HG03095 (cell line): ENCODE results near the gene OR2B6.
"Not testable (repeated sequence)": the region's sequence is repeated elsewhere in the genome, so short reads cannot be mapped to it uniquely, and the experiment has no call there.

ENCODE experiments used
- ATAC-seq: cut with Tn5 transposase; IDR thresholded peaks from one replicate; pipeline ENCODE4 v1.9.1; 2021; ENCODE audit warnings: moderate library complexity; ENCODE audit not compliant: unreplicated experiment

Gene OR2B6

DNA sequence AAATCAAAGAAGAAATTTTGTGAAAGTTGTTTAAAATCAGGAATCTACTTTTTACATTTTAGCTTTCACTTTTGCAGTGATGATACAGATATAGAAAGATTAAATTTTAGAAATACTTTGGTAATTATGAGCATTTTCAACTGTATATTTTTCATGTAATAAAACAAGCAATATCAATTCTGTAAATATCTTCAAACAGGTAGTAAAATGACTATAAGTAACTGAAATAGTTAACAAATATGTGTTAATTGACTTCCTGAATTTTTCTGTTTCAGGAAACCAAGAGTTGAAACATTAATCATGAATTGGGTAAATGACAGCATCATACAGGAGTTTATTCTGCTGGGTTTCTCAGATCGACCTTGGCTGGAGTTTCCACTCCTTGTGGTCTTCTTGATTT, at the start of gene OR2B6:
Gene OR2B6 (plus strand): TSS at position 301 of the 400 bp plus-strand sequence. CDS start 0 bp downstream, at position 301.
- no peak for ATAC-seq

DNA sequence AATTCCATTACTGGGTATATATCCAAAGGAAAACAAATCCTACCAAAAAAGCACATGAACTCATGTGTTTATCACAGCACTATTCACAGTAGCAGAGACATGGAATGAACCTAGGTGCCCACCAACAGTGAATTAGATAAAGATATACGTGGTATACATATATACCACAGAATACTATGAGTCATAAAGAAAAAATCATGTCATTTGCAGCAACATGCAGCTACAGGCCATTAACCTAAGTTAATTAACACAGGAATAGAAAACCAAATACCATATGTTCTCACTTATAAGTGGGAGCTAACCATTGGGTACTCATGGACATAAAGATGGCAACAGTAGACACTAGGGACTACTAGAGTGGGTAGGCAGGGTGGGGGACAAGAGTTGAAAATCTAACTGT, 49.0 kb upstream of the OR2B6 start:
- no peak for ATAC-seq

DNA sequence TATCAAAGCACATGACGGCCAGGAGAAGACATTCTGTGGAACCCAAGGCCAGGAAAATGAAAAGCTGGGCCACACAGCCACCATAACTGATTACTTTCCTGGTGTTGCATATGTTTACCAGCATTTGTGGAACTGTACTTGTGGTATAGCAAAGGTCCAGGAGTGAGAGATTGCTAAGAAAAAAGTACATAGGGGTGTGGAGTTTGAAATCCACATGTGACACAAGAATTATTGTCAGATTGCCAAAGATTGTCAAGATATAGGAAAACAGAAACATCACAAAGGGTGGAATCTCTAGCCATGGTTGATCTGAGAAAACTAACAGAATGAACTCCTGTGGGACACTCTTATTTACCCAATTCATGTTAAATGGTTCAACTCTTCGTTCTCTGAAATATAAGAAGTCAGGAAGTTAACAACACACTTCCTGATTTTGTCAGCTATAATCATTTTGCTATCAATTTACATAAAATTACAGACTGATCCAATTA, 45.0 kb upstream of the OR2B6 start, which contains the start of gene OR2B2:
Gene OR2B2 (minus strand): TSS at position 441 of the 491 bp plus-strand sequence. CDS start 77 bp downstream, at position 364.
- no peak for ATAC-seq

DNA sequence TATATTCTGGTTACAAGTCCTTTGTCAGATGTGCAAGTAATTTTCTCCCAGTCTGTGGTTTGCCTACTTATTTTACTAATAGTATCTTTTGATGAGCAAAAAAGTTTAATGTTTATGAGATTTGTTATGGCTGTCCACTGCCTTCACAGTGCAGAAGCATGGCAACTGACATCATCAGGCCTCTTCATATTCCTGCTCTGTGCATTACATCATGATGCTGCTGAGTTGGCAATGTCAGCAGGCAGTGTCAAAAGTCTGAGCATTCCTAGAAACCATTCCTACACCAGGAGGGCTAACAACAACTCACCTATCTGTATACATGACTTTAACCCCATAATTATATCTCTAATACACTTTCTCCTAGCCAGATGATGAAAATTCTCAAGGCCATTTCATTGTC, 34.1 kb upstream of the OR2B6 start:
- no peak for ATAC-seq

DNA sequence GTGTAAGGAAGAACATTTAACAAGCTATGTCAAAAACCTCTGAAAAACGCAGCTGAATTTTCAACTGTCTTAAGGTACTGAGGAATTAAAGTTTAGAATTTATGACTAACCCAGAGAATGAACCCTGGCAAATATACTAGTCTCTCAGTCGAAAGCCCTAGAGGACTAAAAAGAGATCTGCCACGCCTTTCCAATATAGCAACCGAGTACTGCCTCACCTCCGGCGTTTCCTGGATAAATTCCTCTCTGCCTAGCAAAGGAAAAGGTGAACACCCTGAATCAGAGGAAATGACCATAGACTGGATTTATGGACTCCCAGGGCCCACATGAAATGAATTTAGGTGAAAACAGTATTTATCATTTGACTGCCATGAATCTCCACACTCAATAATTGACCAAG, 32.9 kb upstream of the OR2B6 start:
- ATAC-seq: no peak

DNA sequence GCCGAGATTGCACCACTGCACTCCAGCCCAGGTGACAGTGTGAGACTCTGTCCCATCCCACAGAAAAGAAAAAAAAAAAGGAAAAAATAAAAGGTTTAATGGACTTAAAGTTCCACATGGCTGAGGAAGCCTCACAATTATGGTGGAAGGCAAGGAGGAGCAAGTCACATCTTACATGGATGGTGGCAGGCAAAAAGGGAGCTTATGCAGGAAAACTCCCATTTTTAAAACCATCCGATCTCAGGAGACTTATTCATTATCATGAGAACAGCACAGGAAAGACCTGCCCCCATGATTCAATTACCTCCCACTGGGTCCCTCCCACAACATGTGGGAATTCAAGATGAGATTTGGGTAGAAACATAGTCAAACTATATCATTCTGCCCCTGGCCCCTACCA, 29.0 kb upstream of the OR2B6 start:
- not testable (repeated sequence) for ATAC-seq

DNA sequence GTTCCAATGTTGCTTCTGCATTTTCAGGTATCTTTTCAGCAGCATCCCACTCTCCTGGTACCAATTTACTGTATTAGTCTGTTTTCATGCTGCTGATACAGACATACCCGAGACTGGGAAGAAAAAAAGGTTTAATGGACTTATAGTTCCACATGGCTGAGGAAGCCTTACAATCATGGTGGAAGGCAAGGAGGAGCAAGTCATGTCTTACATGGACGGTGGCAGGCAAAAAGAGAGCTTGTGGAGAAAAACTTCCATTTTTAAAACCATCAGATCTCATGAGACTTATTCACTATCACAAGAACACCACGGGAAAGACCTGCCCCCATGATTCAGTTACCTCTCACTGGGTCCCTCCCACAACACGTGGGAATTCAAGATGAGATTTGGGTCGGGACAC, 27.1 kb upstream of the OR2B6 start:
- ATAC-seq: not testable (repeated sequence)

DNA sequence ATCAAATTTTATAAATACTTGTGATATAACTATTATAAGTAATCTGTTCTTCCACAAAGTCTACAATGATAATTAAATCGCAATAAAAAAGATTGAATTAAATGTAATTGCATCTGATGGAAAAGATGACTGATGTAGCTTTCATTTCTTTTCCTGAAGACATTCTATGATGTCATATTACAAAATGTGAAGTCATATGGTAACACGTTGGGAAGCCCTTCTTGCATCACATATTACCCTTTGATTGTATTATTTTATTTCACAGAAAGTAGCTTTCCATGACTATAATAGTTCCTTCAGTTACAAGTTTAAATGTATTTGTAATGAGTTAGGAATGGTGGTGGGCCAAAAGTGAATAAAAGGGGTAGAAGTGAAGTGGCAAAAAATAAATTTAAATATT, 25.8 kb upstream of the OR2B6 start:
- ATAC-seq: no peak

DNA sequence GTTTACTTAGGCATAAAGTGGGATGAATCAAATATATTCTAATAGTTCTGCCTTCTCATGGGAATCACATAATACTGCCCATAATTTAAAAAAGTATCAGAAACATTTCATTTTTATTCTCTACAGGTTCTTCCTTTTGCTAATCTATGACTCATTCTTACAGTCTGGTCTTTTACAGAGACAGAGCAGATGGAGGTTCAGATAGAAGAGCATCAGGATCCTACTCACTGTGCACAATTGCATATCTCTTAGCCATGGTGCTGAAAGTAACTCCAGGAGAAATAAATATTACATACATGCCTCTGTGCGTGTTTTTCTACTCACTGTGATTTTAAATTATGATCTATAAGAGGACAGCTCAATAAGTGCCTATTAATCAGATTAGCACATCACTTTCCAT, 16.3 kb upstream of the OR2B6 start:
- no peak for ATAC-seq

DNA sequence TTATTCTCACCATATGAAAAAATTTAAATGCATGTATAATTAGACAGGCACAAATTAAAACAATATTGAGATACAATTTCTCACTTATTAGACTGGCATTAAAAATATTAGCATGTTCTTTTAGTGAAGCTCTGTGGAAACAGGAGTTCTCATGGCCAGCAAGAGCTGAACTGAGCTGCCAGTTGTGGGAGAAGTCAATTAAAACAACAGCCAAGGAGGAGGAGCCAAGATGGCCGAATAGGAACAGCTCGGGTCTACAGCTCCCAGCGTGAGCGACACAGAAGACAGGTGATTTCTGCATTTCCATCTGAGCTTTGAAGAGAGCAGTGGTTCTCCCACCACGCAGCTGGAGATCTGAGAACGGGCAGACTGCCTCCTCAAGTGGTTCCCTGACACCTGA, 14.0 kb upstream of the OR2B6 start:
- not testable (repeated sequence) for ATAC-seq

DNA sequence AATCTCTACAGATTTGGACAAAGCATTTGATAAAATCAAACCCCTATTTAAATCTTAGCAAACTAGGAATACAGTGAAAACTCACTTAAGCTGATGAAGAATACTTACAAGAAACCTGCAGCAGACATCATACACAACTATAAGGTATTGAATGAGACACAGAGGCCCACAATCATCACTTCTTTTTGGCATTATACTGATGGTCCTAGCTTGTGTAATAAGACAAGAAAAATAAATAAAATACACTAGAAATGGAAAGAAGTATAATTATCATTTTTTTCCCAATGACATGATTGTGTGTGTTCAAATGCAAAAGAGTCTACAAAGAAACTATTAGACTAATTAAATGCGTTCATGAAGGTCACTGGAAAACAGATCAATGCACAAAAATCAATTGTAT, 8.8 kb upstream of the OR2B6 start:
- ATAC-seq: no peak

DNA sequence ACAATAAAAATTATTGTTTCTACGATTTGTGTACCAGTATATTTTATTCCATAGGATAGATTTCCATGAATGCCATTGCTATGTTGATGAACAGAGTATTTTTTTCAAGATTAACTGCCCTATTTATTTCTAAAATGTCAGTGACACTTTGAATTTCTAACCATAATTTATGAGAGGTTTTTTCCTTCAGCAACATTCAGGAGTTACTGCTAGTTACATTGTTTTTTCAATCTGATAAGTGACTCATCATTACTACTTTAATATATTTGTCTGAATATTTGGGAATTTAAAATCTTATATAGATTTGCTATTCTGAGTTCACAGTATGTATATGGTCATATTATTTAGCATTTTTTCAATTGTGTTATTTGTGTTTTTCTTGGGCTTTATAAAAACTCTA, 6.0 kb upstream of the OR2B6 start:
- ATAC-seq: no peak

DNA sequence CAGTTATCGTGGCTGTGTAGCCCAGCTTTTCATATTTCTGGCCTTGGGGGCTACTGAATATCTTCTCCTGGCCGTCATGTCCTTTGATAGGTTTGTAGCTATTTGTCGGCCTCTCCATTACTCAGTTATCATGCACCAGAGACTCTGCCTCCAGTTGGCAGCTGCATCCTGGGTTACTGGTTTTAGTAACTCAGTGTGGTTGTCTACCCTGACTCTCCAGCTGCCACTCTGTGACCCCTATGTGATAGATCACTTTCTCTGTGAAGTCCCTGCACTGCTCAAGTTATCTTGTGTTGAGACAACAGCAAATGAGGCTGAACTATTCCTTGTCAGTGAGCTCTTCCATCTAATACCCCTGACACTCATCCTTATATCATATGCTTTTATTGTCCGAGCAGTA, 475 bp downstream of the OR2B6 start:
- ATAC-seq: no peak

DNA sequence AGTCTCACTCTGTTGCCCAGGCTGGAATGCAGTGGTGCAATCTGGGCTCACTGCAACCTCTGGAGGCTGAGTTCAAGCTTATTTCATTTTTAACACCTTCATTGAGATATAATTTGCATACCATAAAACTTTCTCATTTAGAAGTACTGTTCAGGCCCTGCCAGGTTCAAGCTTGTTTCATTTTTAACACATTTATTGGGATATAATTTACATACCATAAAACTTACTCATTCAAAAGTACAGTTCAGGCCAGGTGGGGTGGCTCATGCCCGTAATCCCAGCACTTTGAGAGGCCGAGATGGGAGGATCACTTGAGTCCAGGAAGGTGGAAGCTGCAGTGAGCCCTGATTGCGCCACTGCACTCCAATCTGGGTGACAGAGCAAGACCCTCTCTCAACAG, 5.5 kb downstream of the OR2B6 start:
- no peak for ATAC-seq

DNA sequence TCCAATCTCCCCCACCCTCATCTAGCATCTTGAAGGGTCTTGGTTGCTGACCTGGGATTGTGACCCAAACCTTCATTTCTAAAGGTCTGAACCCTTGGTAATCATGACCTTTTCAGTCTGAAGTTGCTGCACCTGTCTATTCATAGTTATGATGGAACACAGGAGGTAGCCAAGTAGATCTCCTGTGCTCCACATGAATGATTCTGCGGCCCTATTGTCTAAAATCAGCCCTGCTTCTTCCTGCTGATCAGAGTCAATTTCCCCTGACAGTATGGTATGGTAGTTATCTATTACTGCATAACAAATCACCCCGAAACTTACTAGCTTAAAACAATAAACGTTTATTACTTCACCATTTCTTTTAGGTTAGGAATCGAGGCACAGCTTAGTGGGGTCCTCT, 9.0 kb downstream of the OR2B6 start:
- ATAC-seq: no peak

DNA sequence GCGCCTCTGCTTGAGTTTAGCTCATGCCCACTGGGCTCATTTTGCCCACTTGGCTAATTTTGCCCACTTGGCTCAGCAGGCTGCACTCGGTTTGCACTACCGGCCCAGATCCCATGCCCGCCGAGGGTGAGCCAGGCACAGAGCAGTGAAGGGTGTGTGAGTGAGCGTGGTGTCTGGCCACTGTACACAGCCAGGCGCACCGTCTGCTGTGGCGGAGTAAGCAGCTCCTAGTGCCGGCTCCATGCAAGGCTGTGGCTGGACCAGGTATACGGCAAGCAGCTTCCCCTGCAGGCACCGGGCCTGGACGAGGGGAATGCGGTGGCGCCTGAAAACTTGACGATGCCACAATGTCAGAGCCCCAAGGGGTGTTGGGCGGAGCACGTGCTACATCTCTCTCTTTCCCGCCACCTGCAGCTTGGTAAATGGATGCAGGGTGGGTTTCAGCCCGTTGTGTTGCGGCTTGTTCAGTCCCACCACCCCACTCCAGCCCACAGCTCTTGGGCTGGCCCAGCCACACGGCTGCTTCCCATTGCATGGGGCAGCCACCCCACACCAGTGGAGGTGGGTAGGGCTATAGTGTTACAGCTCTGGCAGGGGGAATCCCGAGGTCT, 9.9 kb downstream of the OR2B6 start:
- no peak for ATAC-seq

DNA sequence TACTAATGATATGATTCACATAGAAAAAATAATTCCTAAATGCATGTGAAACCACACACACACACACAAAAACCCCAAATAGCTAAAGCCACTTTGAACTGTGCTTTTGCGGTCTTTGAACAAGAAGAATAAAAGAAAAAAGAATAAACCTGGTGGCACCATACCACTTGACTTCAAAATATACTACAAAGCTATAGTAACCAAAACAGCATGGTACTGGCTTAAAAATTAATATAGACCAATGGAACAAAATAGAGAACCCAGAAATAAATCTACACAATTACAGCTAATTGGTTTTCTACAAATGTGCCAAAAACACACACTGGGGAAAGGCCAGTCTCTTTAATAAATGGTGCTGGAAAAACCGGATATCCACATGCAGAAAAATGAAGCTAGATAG, 13.4 kb downstream of the OR2B6 start:
- ATAC-seq: no peak

DNA sequence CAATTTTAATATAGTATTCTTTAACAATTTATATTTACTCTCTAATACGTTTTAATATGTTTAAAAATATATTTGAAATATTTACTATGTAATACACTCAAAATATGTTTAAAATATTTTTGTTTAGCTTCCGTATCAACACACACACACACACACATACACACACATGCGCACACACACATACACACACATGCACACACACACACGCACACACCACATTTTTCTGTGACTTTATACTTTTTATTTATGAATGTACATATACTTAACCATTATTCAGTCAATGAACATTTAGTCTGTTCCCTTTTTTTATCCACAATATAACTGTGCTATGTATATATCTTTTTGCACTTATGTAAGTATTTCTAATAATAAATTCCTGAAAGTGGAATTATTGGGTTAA, 15.7 kb downstream of the OR2B6 start:
- no peak for ATAC-seq

DNA sequence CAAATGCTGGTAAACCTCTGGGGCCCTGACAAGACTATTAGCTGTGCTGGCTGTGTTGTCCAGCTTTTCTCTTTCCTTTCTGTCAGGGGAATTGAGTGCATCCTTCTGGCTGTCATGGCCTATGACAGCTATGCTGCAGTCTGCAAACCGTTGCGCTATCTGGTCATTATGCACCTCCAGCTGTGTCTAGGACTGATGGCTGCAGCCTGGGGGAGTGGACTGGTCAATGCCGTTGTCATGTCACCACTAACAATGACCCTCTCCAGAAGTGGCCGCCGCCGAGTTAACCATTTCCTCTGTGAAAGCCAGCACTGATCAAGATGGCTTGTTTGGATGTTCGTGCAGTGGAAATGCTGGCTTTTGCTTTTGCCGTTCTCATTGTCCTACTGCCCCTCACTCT, 20.3 kb downstream of the OR2B6 start:
- no peak for ATAC-seq

DNA sequence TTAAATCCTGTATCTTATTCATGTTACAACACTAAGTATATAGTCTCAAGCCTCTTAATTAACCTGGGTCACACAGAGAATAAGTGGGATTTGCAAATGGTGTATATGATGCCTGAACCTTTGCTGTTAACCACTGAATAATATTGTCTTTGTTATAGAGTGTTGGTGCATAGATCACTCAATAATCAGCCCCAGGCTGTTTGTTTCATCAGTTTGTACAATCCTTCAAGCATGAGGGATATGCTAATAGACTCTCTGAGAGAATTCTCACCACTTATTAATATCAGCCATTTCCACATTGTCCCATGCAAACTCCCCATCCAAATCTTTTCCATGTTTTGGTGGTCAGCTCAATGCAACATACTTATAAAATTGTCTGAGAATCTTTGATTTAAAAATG, 21.7 kb downstream of the OR2B6 start:
- no peak for ATAC-seq

DNA sequence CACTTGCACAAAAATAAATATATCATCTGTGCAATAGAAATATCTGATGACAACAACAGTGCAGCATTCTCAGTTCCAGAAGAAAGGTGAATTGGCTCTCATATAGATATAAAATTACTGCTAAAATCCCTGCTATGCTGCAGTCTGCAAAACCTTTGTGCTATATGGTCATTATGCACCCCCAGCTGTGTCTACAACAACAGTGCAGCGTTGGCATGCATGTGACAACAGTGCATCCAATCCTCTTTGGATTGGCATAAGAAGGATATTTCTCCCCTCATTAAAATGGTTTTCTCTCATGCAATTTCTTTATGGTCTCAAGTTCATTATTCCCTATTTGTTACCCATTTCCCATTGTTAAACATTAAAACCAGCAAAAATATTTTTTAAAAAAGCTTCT, 23.1 kb downstream of the OR2B6 start:
- no peak for ATAC-seq

DNA sequence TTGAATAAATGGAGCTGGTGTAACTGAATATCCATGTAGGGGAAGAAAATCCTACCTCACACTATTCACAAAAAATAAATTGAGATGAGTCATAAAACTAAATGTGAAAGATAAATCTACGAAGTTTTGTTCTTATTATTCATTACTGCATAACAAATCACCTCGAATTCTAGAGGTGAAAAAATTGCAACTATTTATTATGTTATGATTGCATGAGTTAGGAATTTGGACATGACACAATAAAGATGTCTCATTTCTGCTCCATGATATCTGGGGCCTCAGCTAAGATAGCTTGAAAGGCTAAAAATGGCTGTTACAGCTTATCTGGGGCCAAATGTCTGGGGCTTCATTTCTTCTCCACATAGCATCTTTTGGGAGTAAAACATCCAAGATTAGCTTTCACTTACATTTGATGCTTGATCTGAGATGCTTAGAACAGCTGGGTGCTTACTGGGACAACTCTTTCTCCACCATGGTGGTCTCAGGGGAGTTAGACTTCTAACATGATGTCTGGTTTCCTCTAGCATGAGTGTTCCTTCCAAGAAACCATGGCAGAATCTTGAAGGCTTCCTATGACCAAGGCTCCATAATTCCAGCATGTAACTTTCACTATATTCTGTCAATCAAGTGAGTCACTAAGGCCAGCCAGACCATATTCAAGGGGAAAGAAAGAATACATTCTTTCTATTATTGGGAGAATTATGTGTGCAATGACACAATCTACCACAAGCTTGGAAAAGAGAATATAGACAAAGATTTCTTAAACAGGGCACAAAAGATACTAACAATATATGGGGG, 30.1 kb downstream of the OR2B6 start:
- ATAC-seq: no peak
